ENCODE results near the gene BYSL. TPM values are rescaled to one million over a fixed set of nuclear protein-coding genes. Genes with fewer than 3 reads are reported as not detected.
A peak's percentile ranks its signal among the peaks of the same experiment; 100 is the strongest.

The BYSL gene
- total and polyA plus RNA-seq, 9 of the 15 experiments (the other 6 are each of a cell fraction or from before 2014, with no cell fraction given), result 22.2 to 92.3 (median 53.4) TPM

GRCh38 chr6:41939176-41939847, 18.0 kb downstream of the BYSL start (continued):
- TF ChIP-seq E4F1 (CRISPR knock-in tag; IDR thresholded peaks at IDR 0.05; ENCODE audit: borderline replicate concordance) (no peak), NR4A1 (CRISPR knock-in tag; IDR thresholded peaks at IDR 0.05) (no peak), NR4A1 (tag; IDR thresholded peaks at IDR 0.05) (no peak), DMBX1 (CRISPR knock-in tag; IDR thresholded peaks at IDR 0.05; ENCODE audit: borderline replicate concordance) (0 out of 2 replicates have a peak, but pooled peaks have one; percentile 47), LEF1 (IDR thresholded peaks at IDR 0.05) (peak; percentile 65; the same call in 1 of the 2 replicates), MYC (IDR thresholded peaks at IDR 0.05; ENCODE audit: low read depth, low read length) (0 out of 2 replicates have a peak, but pooled peaks have one; percentile 22), MYC (CRISPR knock-in tag; IDR thresholded peaks at IDR 0.05; ENCODE audit: borderline replicate concordance, low read depth) (no peak), ZNF184 (CRISPR knock-in tag; IDR thresholded peaks at IDR 0.05) (no peak), MCM5 (IDR thresholded peaks at IDR 0.05; ENCODE audit: low read depth) (no peak), BMI1 (IDR thresholded peaks at IDR 0.05; ENCODE audit: low read length) (no peak), KDM4B (IDR thresholded peaks at IDR 0.05; ENCODE audit: borderline replicate concordance in 2 of 2, low read depth in 1 of 2) (no peak; a peak in 1 of 4 replicates), TRIM24 (IDR thresholded peaks at IDR 0.05) (peak; percentile 58 to 71; a peak in 3 of 4 replicates), ZNF140 (CRISPR knock-in tag; IDR thresholded peaks at IDR 0.05) (no peak)
- TF ChIP-seq, protein P1, sequence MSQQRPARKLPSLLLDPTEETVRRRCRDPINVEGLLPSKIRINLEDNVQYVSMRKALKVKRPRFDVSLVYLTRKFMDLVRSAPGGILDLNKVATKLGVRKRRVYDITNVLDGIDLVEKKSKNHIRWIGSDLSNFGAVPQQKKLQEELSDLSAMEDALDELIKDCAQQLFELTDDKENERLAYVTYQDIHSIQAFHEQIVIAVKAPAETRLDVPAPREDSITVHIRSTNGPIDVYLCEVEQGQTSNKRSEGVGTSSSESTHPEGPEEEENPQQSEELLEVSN (IDR thresholded peaks at IDR 0.05; ENCODE audit: borderline replicate concordance in 1 of 2, extremely low read depth in 1 of 2, insufficient read depth in 1 of 2, insufficient read length in 1 of 2, low read depth in 1 of 2, low read length in 1 of 2, poor library complexity in 1 of 2, severe bottlenecking in 1 of 2), result peak in 1 of 2 experiments; percentile 54
- TF ChIP-seq, protein P2, sequence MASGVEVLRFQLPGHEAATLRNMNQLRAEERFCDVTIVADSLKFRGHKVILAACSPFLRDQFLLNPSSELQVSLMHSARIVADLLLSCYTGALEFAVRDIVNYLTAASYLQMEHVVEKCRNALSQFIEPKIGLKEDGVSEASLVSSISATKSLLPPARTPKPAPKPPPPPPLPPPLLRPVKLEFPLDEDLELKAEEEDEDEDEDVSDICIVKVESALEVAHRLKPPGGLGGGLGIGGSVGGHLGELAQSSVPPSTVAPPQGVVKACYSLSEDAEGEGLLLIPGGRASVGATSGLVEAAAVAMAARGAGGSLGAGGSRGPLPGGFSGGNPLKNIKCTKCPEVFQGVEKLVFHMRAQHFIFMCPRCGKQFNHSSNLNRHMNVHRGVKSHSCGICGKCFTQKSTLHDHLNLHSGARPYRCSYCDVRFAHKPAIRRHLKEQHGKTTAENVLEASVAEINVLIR (CRISPR knock-in tag; IDR thresholded peaks at IDR 0.05), result no peak
